Measurements from ENCODE around the gene WWC2.

WWC2 gene

GRCh38 chr4:183263787-183264386 is 164.8 kb downstream of the WWC2 start:
- no peak overlapping the region for H3K4me3 ChIP-seq (ENCODE audit: low read depth, low read length)
- no peak for DNase-seq (ENCODE audit: low read depth)
- TF ChIP-seq POLR2A (IDR thresholded peaks at IDR 0.05; ENCODE audit: extremely low read depth, insufficient read length): no peak
- TF ChIP-seq MYC (IDR thresholded peaks at IDR 0.05; ENCODE audit: low read depth, low read length): no peak
- no peak for TF ChIP-seq CTCF (IDR thresholded peaks at IDR 0.05; ENCODE audit: low read depth, low read length)
- no peak for TF ChIP-seq MAX (IDR thresholded peaks at IDR 0.05; ENCODE audit: low read depth, low read length)

- H3K4me3 ChIP-seq (ENCODE audit: low read depth, low read length): no peak overlapping the region
- TF ChIP-seq CTCF (IDR thresholded peaks at IDR 0.05; ENCODE audit: low read depth, low read length) (no peak), POLR2A (IDR thresholded peaks at IDR 0.05; ENCODE audit: extremely low read depth, insufficient read length) (no peak), MYC (IDR thresholded peaks at IDR 0.05; ENCODE audit: low read depth, low read length) (no peak), MAX (IDR thresholded peaks at IDR 0.05; ENCODE audit: low read depth, low read length) (no peak)
- DNase-seq (ENCODE audit: low read depth): no peak
Measured at GRCh38 chr4:183264614-183265013, 165.6 kb downstream of the WWC2 start.

- TF ChIP-seq CTCF (IDR thresholded peaks at IDR 0.05; ENCODE audit: low read depth, low read length) (no peak), MAX (IDR thresholded peaks at IDR 0.05; ENCODE audit: low read depth, low read length) (no peak), MYC (IDR thresholded peaks at IDR 0.05; ENCODE audit: low read depth, low read length) (no peak), POLR2A (IDR thresholded peaks at IDR 0.05; ENCODE audit: extremely low read depth, insufficient read length) (no peak)
- DNase-seq (ENCODE audit: low read depth): no peak
- no peak overlapping the region for H3K4me3 ChIP-seq (ENCODE audit: low read depth, low read length)
Measured at GRCh38 chr4:183266371-183266770, 167.3 kb downstream of the WWC2 start.

GRCh38 chr4:183268556-183268955 is 169.5 kb downstream of the WWC2 start:
- H3K4me3 ChIP-seq (ENCODE audit: low read depth, low read length): no peak overlapping the region
- no peak for DNase-seq (ENCODE audit: low read depth)
- TF ChIP-seq CTCF (IDR thresholded peaks at IDR 0.05; ENCODE audit: low read depth, low read length) (no peak), MAX (IDR thresholded peaks at IDR 0.05; ENCODE audit: low read depth, low read length) (no peak), POLR2A (IDR thresholded peaks at IDR 0.05; ENCODE audit: extremely low read depth, insufficient read length) (no peak), MYC (IDR thresholded peaks at IDR 0.05; ENCODE audit: low read depth, low read length) (no peak)

GRCh38 chr4:183272384-183272783 is 173.3 kb downstream of the WWC2 start:
- TF ChIP-seq POLR2A (IDR thresholded peaks at IDR 0.05; ENCODE audit: extremely low read depth, insufficient read length): no peak
- TF ChIP-seq MYC (IDR thresholded peaks at IDR 0.05; ENCODE audit: low read depth, low read length): no peak
- no peak for TF ChIP-seq MAX (IDR thresholded peaks at IDR 0.05; ENCODE audit: low read depth, low read length)
- TF ChIP-seq CTCF (IDR thresholded peaks at IDR 0.05; ENCODE audit: low read depth, low read length): no peak
- DNase-seq (ENCODE audit: low read depth): no peak
- H3K4me3 ChIP-seq (ENCODE audit: low read depth, low read length): no peak overlapping the region

Data from NB4 (cell line).